ENCODE results near the gene KLHL26. TPM values are rescaled to one million over a fixed set of nuclear protein-coding genes. Genes with fewer than 3 reads are reported as not detected.

KLHL26 gene
- polyA plus RNA-seq, 1 experiment, result 2.3 TPM

- DNase-seq (ENCODE audit: low read depth), result no peak
- POLR2A ChIA-PET, result no interaction called here
These were observed 2.9 kb downstream of the KLHL26 start for GRCh38 chr19:18639706-18640243.

GRCh38 chr19:18644196-18645034 is 7.6 kb downstream of the KLHL26 start:
- ChIA-PET POLR2A (no interaction called here), CTCF (no interaction called here)
- no peaks in the 10 kb centered on the region for H3K27me3 ChIP-seq (ENCODE audit: control insufficient read depth, insufficient read depth, low read length)
- no peak overlapping the region for H3K4me3 ChIP-seq (ENCODE audit: low read depth, low read length)
- no peaks in the 10 kb centered on the region for H3K36me3 ChIP-seq (ENCODE audit: control insufficient read depth, insufficient read depth, low read length)
- TF ChIP-seq CTCF (IDR thresholded peaks at IDR 0.05; ENCODE audit: insufficient read depth, low read depth, low read length), result no peak
- DNase-seq (ENCODE audit: low read depth), result no peak

More at GRCh38 chr19:18639706-18640243, 2.9 kb downstream of the KLHL26 start:
- no peaks in the 10 kb centered on the region for H3K27me3 ChIP-seq (ENCODE audit: control insufficient read depth, insufficient read depth, low read length)
- TF ChIP-seq CTCF (IDR thresholded peaks at IDR 0.05; ENCODE audit: insufficient read depth, low read depth, low read length), result no peak
- no peaks in the 10 kb centered on the region for H3K36me3 ChIP-seq (ENCODE audit: control insufficient read depth, insufficient read depth, low read length)
- H3K4me3 ChIP-seq (ENCODE audit: low read depth, low read length), result no peak overlapping the region
- CTCF ChIA-PET, result interaction anchor here (1.8 kb wide), 1 partner anchor 9 kb away, joined by 5 read pairs; no protein-coding TSS in a partner anchor

GRCh38 chr19:18645035-18645511 is 8.2 kb downstream of the KLHL26 start:
- DNase-seq (ENCODE audit: low read depth), result no peak
- no peaks in the 10 kb centered on the region for H3K27me3 ChIP-seq (ENCODE audit: control insufficient read depth, insufficient read depth, low read length)
- ChIA-PET POLR2A (no interaction called here), CTCF (no interaction called here)
- no peak overlapping the region for H3K4me3 ChIP-seq (ENCODE audit: low read depth, low read length)
- no peak for TF ChIP-seq CTCF (IDR thresholded peaks at IDR 0.05; ENCODE audit: insufficient read depth, low read depth, low read length)
- no peaks in the 10 kb centered on the region for H3K36me3 ChIP-seq (ENCODE audit: control insufficient read depth, insufficient read depth, low read length)

GRCh38 chr19:18646535-18647370 is 9.9 kb downstream of the KLHL26 start:
- Histone ChIP-seq H3K4me3 (ENCODE audit: low read depth, low read length) (no peak overlapping the region), H3K36me3 (ENCODE audit: control insufficient read depth, insufficient read depth, low read length) (no peaks in the 10 kb centered on the region), H3K27me3 (ENCODE audit: control insufficient read depth, insufficient read depth, low read length) (no peaks in the 10 kb centered on the region)
- DNase-seq (ENCODE audit: low read depth), result no peak
- no peak for TF ChIP-seq CTCF (IDR thresholded peaks at IDR 0.05; ENCODE audit: insufficient read depth, low read depth, low read length)
- POLR2A ChIA-PET, result no interaction called here
- CTCF ChIA-PET, result no interaction called here

GRCh38 chr19:18647371-18647767 is 10.5 kb downstream of the KLHL26 start:
- no peak for TF ChIP-seq CTCF (IDR thresholded peaks at IDR 0.05; ENCODE audit: insufficient read depth, low read depth, low read length)
- DNase-seq (ENCODE audit: low read depth), result no peak
- POLR2A ChIA-PET, result no interaction called here
- Histone ChIP-seq H3K4me3 (ENCODE audit: low read depth, low read length) (no peak overlapping the region), H3K27me3 (ENCODE audit: control insufficient read depth, insufficient read depth, low read length) (no peaks in the 10 kb centered on the region), H3K36me3 (ENCODE audit: control insufficient read depth, insufficient read depth, low read length) (no peaks in the 10 kb centered on the region)
- CTCF ChIA-PET, result no interaction called here

Data from BJ (cell line).